Subcutaneous abdominal adipose tissue (tissue), 5 donors: ENCODE results near the gene RPL36.

Experiments used
- H3K27ac ChIP-seq: one replicate; pipeline ENCODE4 v1.7.0; 2013; ENCODE audit warnings: low read depth, mild to moderate bottlenecking, inconsistent platforms, low read length, moderate library complexity
- H3K27me3 ChIP-seq, 5 donors: one replicate each; pipeline ENCODE4 v1.7.0; 2013; ENCODE audit warnings: low read length in 5 of 5, inconsistent platforms in 1 of 5; ENCODE audit not compliant: control insufficient read depth in 5 of 5, insufficient read depth in 4 of 5
- H3K36me3 ChIP-seq, 5 donors: one replicate each; pipeline ENCODE4 v1.7.0; 2013; ENCODE audit warnings: low read length in 5 of 5; ENCODE audit not compliant: control insufficient read depth in 5 of 5, insufficient read depth in 5 of 5
- H3K4me1 ChIP-seq, 5 donors: one replicate each; pipeline ENCODE4 v1.7.0; 2013; ENCODE audit warnings: low read length in 5 of 5, mild to moderate bottlenecking in 3 of 5, moderate library complexity in 1 of 5; ENCODE audit not compliant: control insufficient read depth in 5 of 5, insufficient read depth in 5 of 5
- H3K4me3 ChIP-seq, 5 donors: one replicate each; pipeline ENCODE4 v1.7.0; 2013; ENCODE audit warnings: low read length in 5 of 5, low read depth in 1 of 5
- H3K9ac ChIP-seq, 5 donors: one replicate each; pipeline ENCODE4 v1.7.0; 2013; ENCODE audit warnings: low read length in 5 of 5, mild to moderate bottlenecking in 4 of 5, moderate library complexity in 3 of 5
- H3K9me3 ChIP-seq, 5 donors: one replicate each; pipeline ENCODE4 v1.7.0; 2013; ENCODE audit warnings: low read length in 5 of 5; ENCODE audit not compliant: control insufficient read depth in 5 of 5
- donor health status: healthy.
- donor health status: healthy.
- donor health status: healthy.
- donor health status: healthy.
- donor health status: healthy.

Gene RPL36

DNA sequence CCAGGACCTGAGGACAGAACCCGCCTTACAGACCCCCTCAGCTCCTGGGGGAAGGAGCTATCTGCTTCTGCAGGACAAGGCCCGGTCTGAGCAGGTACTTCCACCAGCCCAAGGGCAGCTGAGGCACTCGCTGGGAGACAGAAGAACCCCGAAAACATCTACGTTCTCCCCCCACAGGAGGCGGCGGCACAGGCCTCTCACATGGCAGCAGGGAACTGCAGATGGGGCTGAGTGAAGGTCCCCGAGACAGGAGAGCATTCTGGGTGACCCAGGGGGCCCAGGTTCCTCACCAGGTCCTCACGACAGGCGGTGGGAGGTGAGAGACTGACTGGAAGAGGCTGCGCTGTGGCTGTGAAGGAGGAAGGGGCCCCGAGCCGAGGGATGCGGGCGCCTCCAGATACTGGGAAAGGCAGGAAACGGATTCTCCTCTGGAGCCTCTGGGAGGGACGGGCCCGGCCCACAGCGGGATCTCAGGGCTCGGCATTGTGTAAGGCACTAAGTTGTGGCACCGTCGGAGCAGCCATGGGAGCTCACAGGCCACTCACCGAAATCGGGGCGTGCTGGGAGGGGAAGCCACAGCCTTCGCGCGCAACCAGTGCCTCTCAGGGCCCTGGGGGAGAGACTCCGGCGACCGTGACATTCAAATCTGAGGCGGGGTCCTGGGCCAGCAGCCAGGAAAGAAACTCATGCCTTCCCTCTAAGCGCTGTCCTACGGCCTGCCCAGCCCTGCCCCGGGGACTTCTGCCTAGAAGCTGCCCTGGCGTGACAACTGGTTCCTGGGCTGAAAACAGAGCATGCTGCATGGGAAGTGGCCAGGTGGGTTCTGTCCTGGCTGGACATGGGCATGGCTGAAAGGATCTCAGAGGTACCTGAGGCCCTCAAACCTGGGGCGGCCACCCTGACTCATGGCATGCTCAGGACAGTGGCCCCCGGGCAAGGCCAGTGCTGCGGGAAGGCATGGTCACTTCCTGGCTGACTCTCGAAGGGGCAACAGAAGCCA is 14.0 kb downstream of the RPL36 start:
- no peak overlapping the region for H3K27ac ChIP-seq
- no peak overlapping the region for H3K9ac ChIP-seq
- no peaks in the 10 kb centered on the region for H3K27me3 ChIP-seq
- H3K9me3 ChIP-seq, result no peaks in the 10 kb centered on the region
- peaks cover 0 to 77% (median 62%) of the 10 kb centered on the region in 5 donors for H3K36me3 ChIP-seq
- H3K4me3 ChIP-seq, result no peak overlapping the region
- no peaks in the 10 kb centered on the region for H3K4me1 ChIP-seq

- no peaks in the 10 kb centered on the region for H3K4me1 ChIP-seq
- peaks cover 0 to 76% (median 60%) of the 10 kb centered on the region in 5 donors for H3K36me3 ChIP-seq
- no peak overlapping the region for H3K9ac ChIP-seq
- H3K27me3 ChIP-seq, result no peaks in the 10 kb centered on the region
- no peak overlapping the region for H3K27ac ChIP-seq
- H3K4me3 ChIP-seq, result no peak overlapping the region
- no peaks in the 10 kb centered on the region for H3K9me3 ChIP-seq
Measured at GRCh38 chr19:5705552-5705951, 15.5 kb downstream of the RPL36 start.

DNA sequence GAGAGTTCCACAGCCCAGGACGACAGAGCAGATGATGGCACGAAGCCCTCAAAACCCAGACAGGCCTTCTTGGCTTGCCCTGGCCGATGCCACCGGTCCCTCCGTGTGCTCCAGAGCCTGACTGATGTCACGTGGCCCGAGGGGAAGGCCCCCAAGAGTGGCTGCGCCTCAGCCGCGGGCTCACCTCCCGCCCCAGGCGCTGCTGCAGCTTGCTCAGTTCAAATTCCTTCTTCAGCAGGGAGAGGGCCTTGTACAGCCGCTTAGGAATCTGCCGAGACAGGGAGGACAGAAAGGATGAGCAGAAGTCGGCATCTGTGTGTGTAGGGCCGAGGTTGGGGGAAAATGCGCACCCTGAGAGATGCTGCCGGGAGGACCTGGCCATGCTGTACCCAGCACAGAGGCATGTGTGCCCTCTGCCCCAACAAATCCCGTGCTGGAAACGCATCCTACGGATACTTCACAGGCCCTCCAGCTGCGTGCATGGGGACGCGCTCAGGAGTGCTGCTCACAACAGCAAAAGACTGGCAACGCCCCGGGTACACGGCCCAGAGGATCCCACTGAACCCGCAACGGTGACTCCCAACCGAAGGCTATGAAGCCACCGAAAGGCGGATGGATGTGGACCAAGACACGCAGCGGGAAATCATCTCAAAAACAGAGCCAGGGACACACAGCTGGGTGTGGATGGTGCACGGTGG is 16.9 kb downstream of the RPL36 start:
- no peak overlapping the region for H3K27ac ChIP-seq
- H3K9ac ChIP-seq, result no peak overlapping the region
- H3K27me3 ChIP-seq, result no peaks in the 10 kb centered on the region
- H3K36me3 ChIP-seq, result peaks cover 0 to 82% (median 68%) of the 10 kb centered on the region in 5 donors
- H3K4me1 ChIP-seq, result no peaks in the 10 kb centered on the region
- no peak overlapping the region for H3K4me3 ChIP-seq
- no peaks in the 10 kb centered on the region for H3K9me3 ChIP-seq

- Histone ChIP-seq H3K9me3 (no peaks in the 10 kb centered on the region), H3K4me3 (no peak overlapping the region), H3K4me1 (no peaks in the 10 kb centered on the region), H3K36me3 (peaks cover 0 to 91% (median 76%) of the 10 kb centered on the region in 5 donors), H3K27me3 (no peaks in the 10 kb centered on the region), H3K9ac (no peak overlapping the region), H3K27ac (no peak overlapping the region)
Measured at GRCh38 chr19:5707576-5708575, 17.8 kb downstream of the RPL36 start.

- no peak overlapping the region for H3K27ac ChIP-seq
- no peaks in the 10 kb centered on the region for H3K9me3 ChIP-seq
- H3K27me3 ChIP-seq, result no peaks in the 10 kb centered on the region
Measured at GRCh38 chr19:5711025-5711424, 20.9 kb downstream of the RPL36 start.

GRCh38 chr19:5711713-5712161 is 21.6 kb downstream of the RPL36 start:
- no peaks in the 10 kb centered on the region for H3K4me1 ChIP-seq
- no peak overlapping the region for H3K4me3 ChIP-seq
- H3K9ac ChIP-seq, result no peak overlapping the region
- no peaks in the 10 kb centered on the region for H3K27me3 ChIP-seq
- no peak overlapping the region for H3K27ac ChIP-seq
- H3K9me3 ChIP-seq, result no peaks in the 10 kb centered on the region
- peaks cover 0 to 67% (median 53%) of the 10 kb centered on the region in 5 donors for H3K36me3 ChIP-seq

More at GRCh38 chr19:5711025-5711424, 20.9 kb downstream of the RPL36 start:
- peaks cover 0 to 74% (median 59%) of the 10 kb centered on the region in 5 donors for H3K36me3 ChIP-seq
- H3K9ac ChIP-seq, result no peak overlapping the region
- H3K4me3 ChIP-seq, result no peak overlapping the region
- no peaks in the 10 kb centered on the region for H3K4me1 ChIP-seq

- H3K4me1 ChIP-seq, result peaks cover 0 to 8% (median 4%) of the 10 kb centered on the region in 5 donors
- peaks cover 0 to 59% (median 45%) of the 10 kb centered on the region in 5 donors for H3K36me3 ChIP-seq
- no peak overlapping the region for H3K9ac ChIP-seq
- no peaks in the 10 kb centered on the region for H3K27me3 ChIP-seq
- H3K27ac ChIP-seq, result no peak overlapping the region
- no peak overlapping the region for H3K4me3 ChIP-seq
- H3K9me3 ChIP-seq, result no peaks in the 10 kb centered on the region
Measured at GRCh38 chr19:5713228-5713627, 23.1 kb downstream of the RPL36 start.

GRCh38 chr19:5714816-5715215 is 24.7 kb downstream of the RPL36 start:
- H3K36me3 ChIP-seq, result peaks cover 0 to 48% (median 42%) of the 10 kb centered on the region in 5 donors

DNA sequence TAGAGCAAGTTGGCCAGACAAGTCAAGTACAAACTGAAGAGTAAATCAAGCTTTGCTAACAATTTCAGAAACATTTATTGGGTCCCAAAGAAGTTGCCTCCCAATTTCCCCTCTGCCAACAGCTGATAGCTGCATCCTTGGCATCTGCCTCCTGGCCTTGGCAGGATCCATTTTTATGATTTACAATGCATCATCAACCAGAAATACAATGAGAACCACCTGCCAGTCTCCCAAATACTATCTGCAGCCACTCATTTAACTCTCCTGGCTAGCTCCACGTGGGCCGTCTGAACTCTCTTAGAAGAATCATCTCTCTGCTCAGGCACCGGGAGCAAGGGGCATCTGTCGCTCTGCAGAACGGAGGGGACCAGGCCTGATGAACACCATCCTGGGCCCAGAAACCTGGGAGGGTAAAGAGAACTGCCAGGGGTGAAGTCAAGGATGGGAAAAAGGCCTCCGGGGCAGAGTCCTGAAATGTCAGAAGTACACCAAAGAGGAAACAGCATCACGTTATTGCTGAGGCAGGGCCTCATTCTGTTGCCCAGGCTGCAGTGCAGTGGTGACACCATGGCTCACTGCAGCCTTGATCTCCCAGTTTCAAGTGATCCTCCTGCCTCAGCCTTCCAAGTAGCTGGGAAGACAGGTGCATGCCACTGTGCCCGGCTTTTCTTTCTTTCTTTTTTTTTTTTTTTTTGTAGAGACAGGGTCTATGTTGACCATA is 27.3 kb downstream of the RPL36 start:
- Histone ChIP-seq H3K36me3 (peaks cover 0 to 25% (median 21%) of the 10 kb centered on the region in 5 donors), H3K27me3 (no peaks in the 10 kb centered on the region), H3K9ac (no peak overlapping the region), H3K9me3 (no peaks in the 10 kb centered on the region), H3K4me3 (no peak overlapping the region), H3K27ac (no peak overlapping the region), H3K4me1 (peaks cover 4 to 26% (median 24%) of the 10 kb centered on the region in 5 donors)

More at GRCh38 chr19:5714816-5715215, 24.7 kb downstream of the RPL36 start:
- H3K27ac ChIP-seq, result no peak overlapping the region
- no peaks in the 10 kb centered on the region for H3K27me3 ChIP-seq
- H3K4me1 ChIP-seq, result peaks cover 4 to 22% (median 20%) of the 10 kb centered on the region in 5 donors
- H3K4me3 ChIP-seq, result no peak overlapping the region
- no peak overlapping the region for H3K9ac ChIP-seq
- H3K9me3 ChIP-seq, result no peaks in the 10 kb centered on the region
